LNCAP (cell line): Measurements from ENCODE around the gene AOPEP.

Experiments used
- CTCF ChIP-seq: fragments of 450-650 bp; IDR thresholded peaks from 2 replicates; pipeline ENCODE4 v1.5.1; 2017; ENCODE audit warnings: mild to moderate bottlenecking

Gene AOPEP

DNA sequence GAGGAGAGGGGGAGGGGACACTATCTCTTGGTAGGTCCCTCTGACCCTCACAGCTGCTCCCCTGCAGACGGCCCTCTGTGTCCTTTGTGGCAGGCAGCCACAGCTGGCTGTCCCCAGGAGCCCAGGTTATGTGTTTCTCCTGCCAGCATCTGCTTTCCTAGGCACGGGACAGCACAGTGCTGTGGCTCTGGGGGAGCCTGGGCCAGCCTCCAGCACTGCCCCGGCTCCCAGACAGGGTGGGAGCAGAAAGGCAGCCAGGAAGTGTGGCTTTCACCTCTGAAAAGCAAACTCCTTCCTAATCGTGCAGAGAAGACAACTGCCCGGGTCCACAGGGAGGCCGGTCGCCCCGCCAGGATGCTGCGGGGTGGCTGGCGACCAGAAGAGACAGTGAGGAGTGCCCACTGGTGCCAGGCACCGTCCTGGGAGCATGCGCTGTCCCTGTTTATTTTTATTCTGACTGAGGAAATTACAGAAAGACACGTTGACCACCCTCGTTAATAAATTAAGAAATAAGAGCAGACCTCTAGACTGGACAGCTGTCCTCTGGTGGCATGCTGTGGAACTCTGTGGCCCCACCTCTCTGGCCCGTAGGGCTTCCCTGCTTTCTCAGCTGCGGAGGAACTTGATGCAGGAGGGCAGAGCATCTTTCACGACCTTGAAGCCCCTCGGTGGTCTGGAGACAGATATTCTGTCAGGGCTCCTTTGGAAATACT lies 350.7 kb downstream of the AOPEP start:
- no peak for TF ChIP-seq CTCF

GRCh38 chr9:95077766-95078370 lies 351.4 kb downstream of the AOPEP start:
- TF ChIP-seq CTCF = no peak

DNA sequence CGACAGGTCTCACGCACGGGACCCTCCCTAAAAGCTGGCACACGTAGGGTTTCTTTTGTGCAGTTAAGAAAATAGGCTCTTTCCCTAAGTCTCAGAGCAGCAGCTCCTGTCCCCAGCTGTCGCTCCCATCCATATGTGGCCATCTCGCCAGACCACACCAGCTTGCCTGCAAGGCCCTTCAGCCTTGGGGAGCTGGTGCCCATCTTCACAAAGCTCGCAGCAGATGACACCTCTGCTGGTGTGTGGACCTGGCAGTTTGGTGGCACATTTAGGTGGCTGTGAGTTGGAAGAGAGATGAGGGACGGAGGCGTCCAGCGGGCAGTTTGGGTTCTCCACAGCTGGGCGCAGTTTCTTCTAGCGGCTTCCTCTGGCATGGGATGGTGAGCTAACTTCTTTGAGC lies 352.0 kb downstream of the AOPEP start:
- no peak for TF ChIP-seq CTCF

- TF ChIP-seq CTCF = peak; percentile 24; the same call in 1 of the 2 replicates
These were observed 352.4 kb downstream of the AOPEP start for GRCh38 chr9:95078939-95079338.

DNA sequence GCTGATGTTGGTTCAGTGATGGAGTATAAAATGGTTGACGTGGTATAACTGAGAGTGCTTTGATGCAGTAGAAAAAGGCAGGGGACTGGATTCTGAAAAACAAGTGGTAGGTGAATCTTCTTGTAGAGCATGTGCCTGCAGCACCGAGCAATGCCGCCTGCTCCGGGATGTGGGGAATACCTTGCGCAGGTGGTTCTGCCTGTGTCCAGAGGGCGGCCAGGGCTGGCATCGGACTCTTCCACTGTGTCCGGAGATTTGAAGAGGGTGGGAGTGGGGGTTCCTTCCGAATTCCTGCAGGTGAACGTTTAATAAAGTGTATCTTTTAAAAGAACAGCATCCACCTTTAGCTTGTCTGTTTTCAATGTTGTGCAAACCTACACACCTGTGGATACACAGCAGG lies 353.0 kb downstream of the AOPEP start:
- no peak for TF ChIP-seq CTCF

DNA sequence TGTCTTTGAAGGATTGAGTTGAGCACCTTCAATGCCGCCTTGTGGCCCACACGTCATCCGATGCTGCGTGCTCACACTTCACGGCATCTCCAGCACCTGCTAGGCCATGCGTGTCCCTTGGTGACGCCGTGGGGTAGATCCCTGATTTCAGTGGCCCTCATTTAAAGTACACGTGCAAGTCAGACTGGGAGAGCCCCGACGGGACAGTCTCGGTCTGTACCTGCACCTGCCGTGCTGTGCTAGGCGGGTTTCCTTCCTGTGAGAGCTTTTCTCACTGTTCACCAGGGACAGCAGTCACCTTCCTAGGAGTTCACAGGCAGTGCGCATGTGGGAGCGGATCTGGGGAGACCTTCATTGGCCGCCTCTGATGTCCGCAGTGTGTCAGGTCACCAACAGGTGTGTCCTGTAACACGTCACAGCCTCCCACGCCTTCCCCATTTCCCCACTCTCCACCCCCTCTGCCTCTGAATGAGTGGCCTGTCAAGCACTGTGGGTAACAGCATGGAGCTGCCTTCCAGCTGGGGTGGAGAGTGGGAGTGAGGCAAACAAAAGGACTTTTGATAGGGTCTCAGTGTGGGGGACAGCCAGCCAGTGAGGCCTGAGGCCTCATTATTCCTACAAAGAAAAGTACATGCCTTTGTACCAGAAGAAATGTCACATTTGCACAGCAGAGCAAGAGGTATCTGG lies 354.6 kb downstream of the AOPEP start:
- TF ChIP-seq CTCF = no peak

DNA sequence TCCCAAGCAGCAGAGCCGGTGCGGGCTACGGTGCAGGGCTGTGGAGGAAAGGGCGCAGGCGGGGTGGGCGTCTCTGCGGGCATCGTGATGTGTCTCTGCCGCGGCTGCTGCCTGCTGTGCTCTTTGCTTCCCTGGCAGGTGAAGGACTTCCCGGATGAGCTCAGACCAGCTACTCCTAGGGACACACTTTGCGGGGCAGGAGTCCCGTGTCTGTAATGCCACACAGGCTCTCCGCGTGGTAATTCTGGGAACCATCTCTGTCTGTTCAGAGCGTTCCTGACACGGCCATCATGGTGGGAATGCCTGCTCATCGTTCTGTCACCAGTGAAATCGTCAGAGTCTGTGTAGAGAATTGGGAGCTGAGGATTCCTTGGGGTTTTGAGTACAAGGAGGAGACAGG lies 355.5 kb downstream of the AOPEP start:
- no peak for TF ChIP-seq CTCF
